PFSK-1 (cell line): ENCODE measurements around the gene GAS6.

ENCODE experiments used
- FOXP2 ChIP-seq: optimal IDR thresholded peaks from 2 replicates; pipeline ENCODE3; 2011; ENCODE audit warnings: borderline replicate concordance, control low read depth, inconsistent platforms; ENCODE audit not compliant: insufficient read depth; ENCODE audit errors: extremely low read length, extremely low read depth
- POLR2AphosphoS5 ChIP-seq: IDR thresholded peaks from 2 replicates; pipeline ENCODE4 v1.6.1; 2012; ENCODE audit warnings: low read depth, mild to moderate bottlenecking, control low read depth, low read length, moderate library complexity
- REST ChIP-seq, 2 experiments: IDR thresholded peaks; 2 replicates each; pipeline versions ENCODE4 v1.6.1 to v1.8.0; 2011 to 2012; ENCODE audit warnings: low read depth in 2 of 2, low read length in 2 of 2, control low read depth in 1 of 2, inconsistent platforms in 1 of 2, mild to moderate bottlenecking in 1 of 2, moderate library complexity in 1 of 2; ENCODE audit not compliant: insufficient read depth in 1 of 2
- SIN3A ChIP-seq: IDR thresholded peaks from 2 replicates; pipeline ENCODE4 v1.6.1; 2012; ENCODE audit warnings: mild to moderate bottlenecking, low read length, moderate library complexity, borderline replicate concordance; ENCODE audit not compliant: insufficient read depth
- TAF1 ChIP-seq: IDR thresholded peaks from 2 replicates; pipeline ENCODE4 v1.6.1; 2012; ENCODE audit warnings: low read length, control low read depth, borderline replicate concordance; ENCODE audit not compliant: insufficient read depth

Gene GAS6

GRCh38 chr13:113837560-113838355 lies 26.1 kb downstream of the GAS6 start:
- TF ChIP-seq TAF1 (no peak), REST (IDR thresholded peaks at IDR 0.05; ENCODE audit: insufficient read depth in 1 of 2, low read depth in 2 of 2, low read length in 2 of 2) (no peak), FOXP2 (no peak), POLR2AphosphoS5 (no peak), SIN3A (no peak)

- TF ChIP-seq TAF1 (no peak), FOXP2 (no peak), POLR2AphosphoS5 (no peak)
Observed at GRCh38 chr13:113836768-113837559, 26.9 kb downstream of the GAS6 start.

GRCh38 chr13:113835461-113836270 lies 28.2 kb downstream of the GAS6 start:
- no peak for TF ChIP-seq REST (IDR thresholded peaks at IDR 0.05; ENCODE audit: insufficient read depth in 1 of 2, low read depth in 2 of 2, low read length in 2 of 2)
- TF ChIP-seq SIN3A: no peak
- no peak for TF ChIP-seq TAF1
- TF ChIP-seq FOXP2: no peak
- TF ChIP-seq POLR2AphosphoS5: no peak

GRCh38 chr13:113834496-113835200 lies 29.2 kb downstream of the GAS6 start:
- TF ChIP-seq POLR2AphosphoS5 (no peak), TAF1 (no peak), FOXP2 (no peak), REST (IDR thresholded peaks at IDR 0.05; ENCODE audit: insufficient read depth in 1 of 2, low read depth in 2 of 2, low read length in 2 of 2) (no peak), SIN3A (no peak)
